ENCODE data around the gene P2RX3. TPM values are rescaled to one million over a fixed set of nuclear protein-coding genes. Genes with fewer than 3 reads are reported as not detected.

The P2RX3 gene
- total RNA-seq, 4 donors from 2014 or later, result 0.34 TPM; not detected in 3

DNA sequence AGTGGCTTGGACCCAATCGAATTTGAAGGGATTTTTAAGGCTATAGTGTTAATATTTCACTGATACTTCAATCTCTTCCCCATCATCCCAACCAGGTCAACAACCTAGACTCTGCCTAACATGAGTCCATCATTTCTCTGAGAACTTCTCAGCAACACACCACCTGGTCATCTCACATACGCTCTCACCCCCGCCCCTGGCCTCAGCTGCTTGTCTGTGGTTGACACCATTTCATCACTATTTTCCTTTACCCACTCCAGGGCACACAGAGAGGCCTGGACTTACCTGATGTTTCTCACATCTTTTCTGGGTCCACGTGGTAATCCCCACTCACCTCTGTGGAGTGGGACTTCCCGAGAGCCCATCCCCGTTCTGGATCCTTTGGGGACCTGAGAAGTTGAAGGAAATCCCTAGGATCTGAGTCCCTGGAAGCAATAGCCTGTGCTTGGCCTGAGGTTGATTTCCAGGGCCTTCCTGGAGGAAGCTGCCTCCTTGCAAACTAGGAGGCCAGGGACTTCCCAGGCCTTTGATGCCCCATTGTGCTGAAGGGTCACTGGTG, 3.2 kb downstream of the P2RX3 start:
- TF ChIP-seq, protein P1, sequence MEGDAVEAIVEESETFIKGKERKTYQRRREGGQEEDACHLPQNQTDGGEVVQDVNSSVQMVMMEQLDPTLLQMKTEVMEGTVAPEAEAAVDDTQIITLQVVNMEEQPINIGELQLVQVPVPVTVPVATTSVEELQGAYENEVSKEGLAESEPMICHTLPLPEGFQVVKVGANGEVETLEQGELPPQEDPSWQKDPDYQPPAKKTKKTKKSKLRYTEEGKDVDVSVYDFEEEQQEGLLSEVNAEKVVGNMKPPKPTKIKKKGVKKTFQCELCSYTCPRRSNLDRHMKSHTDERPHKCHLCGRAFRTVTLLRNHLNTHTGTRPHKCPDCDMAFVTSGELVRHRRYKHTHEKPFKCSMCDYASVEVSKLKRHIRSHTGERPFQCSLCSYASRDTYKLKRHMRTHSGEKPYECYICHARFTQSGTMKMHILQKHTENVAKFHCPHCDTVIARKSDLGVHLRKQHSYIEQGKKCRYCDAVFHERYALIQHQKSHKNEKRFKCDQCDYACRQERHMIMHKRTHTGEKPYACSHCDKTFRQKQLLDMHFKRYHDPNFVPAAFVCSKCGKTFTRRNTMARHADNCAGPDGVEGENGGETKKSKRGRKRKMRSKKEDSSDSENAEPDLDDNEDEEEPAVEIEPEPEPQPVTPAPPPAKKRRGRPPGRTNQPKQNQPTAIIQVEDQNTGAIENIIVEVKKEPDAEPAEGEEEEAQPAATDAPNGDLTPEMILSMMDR (IDR thresholded peaks at IDR 0.05; ENCODE audit: low read depth), result no peak

DNA sequence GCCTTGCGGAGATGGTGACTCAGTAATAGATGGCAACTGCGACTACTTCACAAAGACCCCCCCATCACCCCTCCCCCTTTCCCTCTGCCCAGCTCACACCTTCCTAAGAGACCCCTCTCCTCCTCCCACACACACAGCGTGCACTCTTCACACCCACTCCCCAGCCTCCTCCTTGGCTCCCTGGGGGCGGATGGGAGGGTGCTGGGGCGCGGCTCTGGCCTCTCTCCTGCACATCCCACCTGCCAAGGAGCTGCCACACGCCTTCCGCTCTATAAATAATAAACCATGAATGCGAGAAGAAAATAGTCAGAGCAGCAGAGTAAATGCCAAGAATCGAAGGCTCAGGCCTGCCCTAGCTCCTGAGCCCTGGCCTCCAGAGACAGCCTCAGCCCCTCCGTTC, 4.5 kb downstream of the P2RX3 start:
- TF ChIP-seq, protein P1 (IDR thresholded peaks at IDR 0.05; ENCODE audit: low read depth), result no peak

DNA sequence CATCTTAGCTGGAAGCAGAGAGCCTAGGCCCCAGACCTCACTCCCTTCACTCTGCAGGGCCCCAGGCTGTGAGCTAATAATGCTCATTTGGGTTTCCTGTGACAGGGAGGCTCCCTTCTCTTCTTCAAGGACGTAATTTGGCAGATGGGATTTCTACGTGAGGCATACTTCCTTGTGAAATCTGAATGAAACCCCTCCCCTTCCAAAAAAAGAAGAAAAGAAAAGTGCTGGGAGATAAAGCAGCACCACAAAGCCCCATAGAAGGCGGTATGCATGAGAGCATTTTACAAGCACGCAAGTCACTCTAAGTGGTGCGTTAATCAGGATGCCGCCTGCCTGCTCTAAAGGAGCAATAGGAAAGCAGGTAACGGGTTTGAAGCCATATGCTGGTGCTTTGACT, 5.7 kb downstream of the P2RX3 start:
- TF ChIP-seq, protein P1 (IDR thresholded peaks at IDR 0.05; ENCODE audit: low read depth), result no peak

DNA sequence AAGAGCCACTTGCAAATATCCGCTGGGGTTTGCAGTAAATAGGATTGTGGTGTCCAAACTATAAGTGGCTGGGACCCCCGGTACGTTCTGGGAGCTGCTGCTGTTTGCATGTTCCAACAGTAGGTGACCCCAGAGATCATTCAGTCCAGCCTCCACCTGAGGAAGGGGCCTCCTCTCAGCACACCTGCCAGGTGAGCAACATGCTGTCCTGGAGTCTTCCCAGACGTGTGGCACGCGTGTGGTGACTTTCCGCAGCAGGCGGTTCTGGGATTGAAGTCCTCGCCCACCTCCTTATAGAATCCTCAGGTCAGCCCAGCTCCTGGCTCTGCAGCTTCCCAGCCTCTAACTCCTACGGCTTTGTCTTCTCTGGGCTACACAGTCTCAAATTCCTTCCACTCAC, 6.7 kb downstream of the P2RX3 start:
- TF ChIP-seq, protein P1 (IDR thresholded peaks at IDR 0.05; ENCODE audit: low read depth), result no peak

DNA sequence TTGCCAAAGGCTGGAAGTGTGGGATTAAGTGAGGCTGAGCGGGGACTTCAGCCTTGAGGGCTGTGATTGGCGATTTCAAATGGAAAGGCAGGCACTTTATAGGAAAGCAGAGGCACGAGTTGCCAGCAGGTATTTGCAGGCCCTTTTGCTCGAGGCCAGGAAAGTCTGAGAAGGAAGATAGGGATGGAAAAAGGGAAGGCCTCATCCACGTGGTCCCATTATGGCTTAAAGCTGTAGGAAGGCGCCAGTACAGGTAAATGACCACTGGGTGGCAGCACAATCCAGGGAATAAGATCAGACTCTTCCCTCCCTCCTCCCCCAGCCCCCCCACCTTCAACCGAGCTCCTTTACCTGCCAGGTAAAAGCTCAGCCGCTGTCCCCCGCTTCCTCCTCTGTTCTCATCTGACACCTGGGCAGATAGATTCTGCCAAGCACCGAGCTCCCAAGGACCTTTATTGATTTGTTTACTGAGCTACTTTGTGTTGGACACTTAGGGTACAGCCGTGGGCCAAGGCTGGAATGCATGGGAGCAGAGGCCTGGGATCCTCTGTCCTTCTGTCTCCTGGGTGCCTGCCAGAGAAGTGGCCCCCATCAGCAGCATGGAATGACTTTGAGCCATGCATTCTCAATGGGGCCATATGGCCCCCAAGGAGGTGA, 7.5 kb downstream of the P2RX3 start:
- TF ChIP-seq, protein P1 (IDR thresholded peaks at IDR 0.05; ENCODE audit: low read depth), result no peak

DNA sequence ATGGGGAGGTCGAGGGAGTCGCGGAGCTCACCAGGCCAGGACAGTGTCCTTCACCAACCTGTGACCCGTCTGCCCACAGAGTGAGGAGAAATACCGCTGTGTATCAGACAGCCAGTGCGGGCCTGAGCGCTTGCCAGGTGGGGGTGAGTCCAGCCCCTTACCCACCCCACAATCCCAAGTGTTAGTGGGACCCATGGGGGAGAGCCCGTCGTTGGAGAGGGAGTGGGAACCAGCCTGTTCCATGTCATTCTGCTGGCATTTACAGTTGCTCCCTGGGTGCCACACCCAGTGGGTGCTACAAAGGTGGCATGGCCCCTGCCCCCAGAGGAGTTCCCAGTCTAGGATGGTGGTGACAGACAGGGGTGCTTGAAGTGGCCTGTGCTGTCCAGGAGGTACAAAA, 9.2 kb downstream of the P2RX3 start:
- TF ChIP-seq, protein P1 (IDR thresholded peaks at IDR 0.05; ENCODE audit: low read depth), result no peak

DNA sequence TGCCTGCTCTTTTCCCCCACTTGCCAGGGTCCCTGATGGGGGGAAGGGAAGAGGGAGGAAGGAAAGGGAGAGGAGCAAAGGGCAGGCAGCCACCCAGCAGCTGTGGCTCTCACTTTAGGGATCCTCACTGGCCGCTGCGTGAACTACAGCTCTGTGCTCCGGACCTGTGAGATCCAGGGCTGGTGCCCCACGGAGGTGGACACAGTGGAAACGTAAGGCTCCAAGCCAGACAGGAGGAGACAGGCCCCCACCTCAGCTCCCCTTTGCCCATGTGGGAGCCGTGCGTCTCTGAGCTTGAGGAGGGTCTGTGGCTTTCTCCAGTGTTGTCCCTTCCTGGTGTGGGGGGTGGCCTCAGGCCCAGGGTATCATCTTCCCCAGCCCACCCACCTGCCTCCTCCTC, 9.9 kb downstream of the P2RX3 start:
- TF ChIP-seq, protein P1 (IDR thresholded peaks at IDR 0.05; ENCODE audit: low read depth), result no peak

Measured in subcutaneous adipose tissue (tissue), 4 donors.